Thoracic aorta endothelial cell (primary cell): ENCODE measurements around the gene ST6GALNAC3. TPM values are rescaled to one million over a fixed set of nuclear protein-coding genes. Genes with fewer than 3 reads are reported as not detected.

Source experiments
- total RNA-seq: library from RNA; depleted of rRNA; stranded (reverse); fragments of >200 nt; gene quantifications from 2 replicates; pipeline ENCODE4 v1.2.3, GENCODE V29; 2012

Gene ST6GALNAC3
- total RNA-seq, result 39.0 and 62.1 TPM in 2 replicates

GRCh38 chr1:76074321-76075187 lies at the start of gene ST6GALNAC3:
Gene ST6GALNAC3, plus strand, starts transcription at chr1:76074746.

Other genes with a start within 250 kb of the ST6GALNAC3 start
- not detected in 2 replicates for gene ASB17, start 142.3 kb upstream of the ST6GALNAC3 start, total RNA-seq